HG02763 (cell line): ENCODE measurements around the gene PAQR7.

Experiments
- ATAC-seq: cut with Tn5 transposase; IDR thresholded peaks from one replicate; pipeline ENCODE4 v1.9.1; 2021; ENCODE audit warnings: mild to moderate bottlenecking, moderate library complexity; ENCODE audit not compliant: unreplicated experiment

PAQR7 gene

GRCh38 chr1:25874635-25875153, 814 bp downstream of the PAQR7 start:
- ATAC-seq = no peak

GRCh38 chr1:25874209-25874608, 1.3 kb downstream of the PAQR7 start:
- ATAC-seq = no peak

GRCh38 chr1:25873120-25873519, 2.4 kb downstream of the PAQR7 start:
- no peak for ATAC-seq

GRCh38 chr1:25872713-25873112, 2.8 kb downstream of the PAQR7 start:
- no peak for ATAC-seq

GRCh38 chr1:25871704-25872494, 3.6 kb downstream of the PAQR7 start:
- no peak for ATAC-seq

- ATAC-seq = no peak
Measured at GRCh38 chr1:25871086-25871703, 4.3 kb downstream of the PAQR7 start.

GRCh38 chr1:25870614-25871013, 4.9 kb downstream of the PAQR7 start:
- ATAC-seq = no peak

GRCh38 chr1:25869909-25870606, 5.5 kb downstream of the PAQR7 start:
- no peak for ATAC-seq

- ATAC-seq = no peak
Measured at GRCh38 chr1:25867210-25867991, 8.1 kb downstream of the PAQR7 start.

GRCh38 chr1:25866288-25866687, 9.2 kb downstream of the PAQR7 start:
- no peak for ATAC-seq

GRCh38 chr1:25864434-25864833, 11.1 kb downstream of the PAQR7 start:
- no peak for ATAC-seq

GRCh38 chr1:25863486-25864262, 11.8 kb downstream of the PAQR7 start:
- ATAC-seq = no peak

- no peak for ATAC-seq
Measured at GRCh38 chr1:25862785-25863485, 12.6 kb downstream of the PAQR7 start.

GRCh38 chr1:25861316-25862286, 13.9 kb downstream of the PAQR7 start:
- ATAC-seq = no peak

- peak; percentile 78 for ATAC-seq
Measured at GRCh38 chr1:25858906-25859789, 16.4 kb downstream of the PAQR7 start, which contains the start of gene AUNIP. Gene AUNIP (minus strand): TSS chr1:25859457. CDS start chr1:25859357, 100 bp downstream.

- ATAC-seq = no peak
Measured at GRCh38 chr1:25858494-25858893, 17.0 kb downstream of the PAQR7 start.

GRCh38 chr1:25856856-25857255, 18.7 kb downstream of the PAQR7 start:
- no peak for ATAC-seq
